Smooth muscle cell (in vitro differentiated cells): ENCODE results near the gene SLC24A4. TPM values are rescaled to one million over a fixed set of nuclear protein-coding genes. Genes with fewer than 3 reads are reported as not detected.
A peak's percentile ranks its signal among the peaks of the same experiment; 100 is the strongest.

Source experiments
- DNase-seq: peaks from one replicate; lab custom pipeline; 2025; ENCODE audit not compliant: unreplicated experiment; lab: John Stamatoyannopoulos, UW
- H2AFZ ChIP-seq: fragments of 200-600 bp; sonication (generic); 2 replicates; pipeline ENCODE4 v1.6.0; 2016; ENCODE audit warnings: antibody characterized with exemption, low read depth, mild to moderate bottlenecking
- H3F3A ChIP-seq: fragments of 200-600 bp; sonication (generic); 2 replicates; pipeline ENCODE4 v1.6.0; 2017; ENCODE audit warnings: antibody characterized with exemption, low read depth
- H3K27ac ChIP-seq: fragments of 200-600 bp; sonication (generic); 2 replicates; pipeline ENCODE4 v1.5.1; 2016; ENCODE audit warnings: low read depth, mild to moderate bottlenecking
- H3K27me3 ChIP-seq: fragments of 200-600 bp; sonication (generic); 2 replicates; pipeline ENCODE4 v1.6.1; 2016; ENCODE audit warnings: low read depth, mild to moderate bottlenecking
- H3K36me3 ChIP-seq: fragments of 200-600 bp; sonication (generic); 2 replicates; pipeline ENCODE4 v1.5.1; 2016; ENCODE audit warnings: low read depth
- H3K4me1 ChIP-seq: fragments of 200-600 bp; sonication (generic); 2 replicates; pipeline ENCODE4 v1.5.1; 2016; ENCODE audit warnings: low read depth
- H3K4me2 ChIP-seq: fragments of 200-600 bp; sonication (generic); 2 replicates; pipeline ENCODE4 v1.6.0; 2016; ENCODE audit warnings: mild to moderate bottlenecking
- H3K4me3 ChIP-seq: fragments of 200-600 bp; sonication (generic); 2 replicates; pipeline ENCODE4 v1.5.1; 2016; ENCODE audit warnings: mild to moderate bottlenecking
- H3K79me2 ChIP-seq: fragments of 200-600 bp; sonication (generic); 2 replicates; pipeline ENCODE4 v1.6.0; 2016; ENCODE audit warnings: low read depth, mild to moderate bottlenecking
- H3K9ac ChIP-seq: fragments of 200-600 bp; sonication (generic); 2 replicates; pipeline ENCODE4 v1.6.0; 2016; ENCODE audit warnings: low read depth
- H3K9me3 ChIP-seq: fragments of 200-600 bp; sonication (generic); replicated peaks from 2 replicates; pipeline ENCODE4 v1.5.1; 2016; ENCODE audit warnings: low read depth
- H4K20me1 ChIP-seq: fragments of 200-600 bp; sonication (generic); 2 replicates; pipeline ENCODE4 v1.6.0; 2016; ENCODE audit warnings: low read depth
- WGBS: methylation state at CpG from one replicate; pipeline ENCODE4 v1.1.7; 2016; ENCODE audit warnings: low lambda C conversion rate; 5-methylcytosine and 5-hydroxymethylcytosine counted together
- polyA plus RNA-seq: library from polyadenylated mRNA; unstranded; fragments of >200 nt; fragmentation: Nextera tagmentation; extraction: Ambion mirVana; gene quantifications from 2 replicates; pipeline ENCODE4 v1.2.1, GENCODE V29; 2016
- total RNA-seq: library from RNA; depleted of rRNA; stranded (reverse); fragments of >200 nt; gene quantifications from 2 replicates; pipeline ENCODE4 v1.2.3, GENCODE V29; 2014
- TF ChIP-seq, protein P1 (sequence below): fragments of 200-600 bp; sonication (generic); IDR thresholded peaks from 2 replicates; pipeline ENCODE4 v1.5.1; 2017; ENCODE audit warnings: borderline replicate concordance, mild to moderate bottlenecking, antibody characterized with exemption; ENCODE audit not compliant: insufficient read depth, poor library complexity, severe bottlenecking

The SLC24A4 gene
- total and polyA plus RNA-seq, 2 experiments from 2014 or later: 0.58 TPM; not detected in 1

DNA sequence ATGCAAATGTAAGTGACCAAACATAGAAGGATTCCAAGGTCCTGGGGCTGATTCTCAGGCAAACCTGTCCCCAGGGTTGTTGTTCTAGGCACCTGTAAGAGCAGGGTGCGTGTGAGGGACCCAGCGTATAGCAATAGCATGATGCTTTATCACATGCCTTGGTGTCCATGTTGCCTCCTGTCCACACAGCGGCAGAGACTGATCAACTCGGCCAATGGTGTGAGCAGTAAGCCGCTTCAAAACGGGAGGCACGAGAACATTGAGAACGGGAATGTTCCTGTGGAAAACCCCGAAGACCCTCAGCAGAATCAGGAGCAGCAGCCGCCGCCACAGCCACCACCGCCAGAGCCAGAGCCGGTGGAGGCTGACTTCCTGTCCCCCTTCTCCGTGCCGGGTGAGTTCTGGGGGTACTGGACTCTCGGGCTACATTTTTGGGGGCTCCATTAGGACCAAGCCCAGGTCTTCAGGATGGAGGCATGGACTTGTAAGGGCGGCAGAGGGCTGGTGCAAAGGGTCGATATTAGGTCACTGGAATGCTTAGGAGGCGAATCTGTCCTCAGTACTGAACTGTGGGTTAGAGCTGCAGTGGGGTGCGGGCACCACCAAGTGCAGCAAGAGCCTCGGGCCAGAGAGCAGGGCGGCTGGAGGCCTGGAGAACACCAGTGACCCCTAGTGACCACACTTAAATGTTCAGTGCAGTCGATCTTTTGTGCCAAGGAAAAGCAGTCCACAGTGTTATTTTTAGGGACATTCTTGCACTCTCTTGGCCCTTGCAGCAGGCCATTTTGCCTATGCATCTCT, 133.4 kb downstream of the SLC24A4 start:
- Histone ChIP-seq H3K9me3 (no peaks in the 10 kb centered on the region), H3K4me1 (no peaks in the 10 kb centered on the region), H3K9ac (no peak overlapping the region), H3K4me2 (no peak overlapping the region), H3K4me3 (no peak overlapping the region), H2AFZ (no peak overlapping the region), H3K27me3 (no peaks in the 10 kb centered on the region), H3K36me3 (no peaks in the 10 kb centered on the region), H3K79me2 (no peaks in the 10 kb centered on the region), H3K27ac (no peak overlapping the region), H4K20me1 (no peaks in the 10 kb centered on the region), H3F3A (no peaks in the 10 kb centered on the region)
- 72% methylated on average over 23 of the region's 23 CpGs for WGBS
- DNase-seq: no peak
- TF ChIP-seq, protein P1, sequence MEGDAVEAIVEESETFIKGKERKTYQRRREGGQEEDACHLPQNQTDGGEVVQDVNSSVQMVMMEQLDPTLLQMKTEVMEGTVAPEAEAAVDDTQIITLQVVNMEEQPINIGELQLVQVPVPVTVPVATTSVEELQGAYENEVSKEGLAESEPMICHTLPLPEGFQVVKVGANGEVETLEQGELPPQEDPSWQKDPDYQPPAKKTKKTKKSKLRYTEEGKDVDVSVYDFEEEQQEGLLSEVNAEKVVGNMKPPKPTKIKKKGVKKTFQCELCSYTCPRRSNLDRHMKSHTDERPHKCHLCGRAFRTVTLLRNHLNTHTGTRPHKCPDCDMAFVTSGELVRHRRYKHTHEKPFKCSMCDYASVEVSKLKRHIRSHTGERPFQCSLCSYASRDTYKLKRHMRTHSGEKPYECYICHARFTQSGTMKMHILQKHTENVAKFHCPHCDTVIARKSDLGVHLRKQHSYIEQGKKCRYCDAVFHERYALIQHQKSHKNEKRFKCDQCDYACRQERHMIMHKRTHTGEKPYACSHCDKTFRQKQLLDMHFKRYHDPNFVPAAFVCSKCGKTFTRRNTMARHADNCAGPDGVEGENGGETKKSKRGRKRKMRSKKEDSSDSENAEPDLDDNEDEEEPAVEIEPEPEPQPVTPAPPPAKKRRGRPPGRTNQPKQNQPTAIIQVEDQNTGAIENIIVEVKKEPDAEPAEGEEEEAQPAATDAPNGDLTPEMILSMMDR: peak; percentile 58

GRCh38 chr14:92457016-92457565, 134.1 kb downstream of the SLC24A4 start:
- no peaks in the 10 kb centered on the region for H3K79me2 ChIP-seq
- no peak overlapping the region for H3K4me3 ChIP-seq
- no peaks in the 10 kb centered on the region for H3K4me1 ChIP-seq
- no peaks in the 10 kb centered on the region for H3F3A ChIP-seq
- H4K20me1 ChIP-seq: no peaks in the 10 kb centered on the region
- no peak overlapping the region for H3K27ac ChIP-seq
- no peaks in the 10 kb centered on the region for H3K36me3 ChIP-seq
- TF ChIP-seq, protein P1: no peak
- H3K9me3 ChIP-seq: no peaks in the 10 kb centered on the region
- no peak overlapping the region for H2AFZ ChIP-seq
- H3K9ac ChIP-seq: no peak overlapping the region
- no peak overlapping the region for H3K4me2 ChIP-seq
- WGBS: 92% methylated on average over 5 of the region's 5 CpGs
- DNase-seq: no peak
- no peaks in the 10 kb centered on the region for H3K27me3 ChIP-seq

DNA sequence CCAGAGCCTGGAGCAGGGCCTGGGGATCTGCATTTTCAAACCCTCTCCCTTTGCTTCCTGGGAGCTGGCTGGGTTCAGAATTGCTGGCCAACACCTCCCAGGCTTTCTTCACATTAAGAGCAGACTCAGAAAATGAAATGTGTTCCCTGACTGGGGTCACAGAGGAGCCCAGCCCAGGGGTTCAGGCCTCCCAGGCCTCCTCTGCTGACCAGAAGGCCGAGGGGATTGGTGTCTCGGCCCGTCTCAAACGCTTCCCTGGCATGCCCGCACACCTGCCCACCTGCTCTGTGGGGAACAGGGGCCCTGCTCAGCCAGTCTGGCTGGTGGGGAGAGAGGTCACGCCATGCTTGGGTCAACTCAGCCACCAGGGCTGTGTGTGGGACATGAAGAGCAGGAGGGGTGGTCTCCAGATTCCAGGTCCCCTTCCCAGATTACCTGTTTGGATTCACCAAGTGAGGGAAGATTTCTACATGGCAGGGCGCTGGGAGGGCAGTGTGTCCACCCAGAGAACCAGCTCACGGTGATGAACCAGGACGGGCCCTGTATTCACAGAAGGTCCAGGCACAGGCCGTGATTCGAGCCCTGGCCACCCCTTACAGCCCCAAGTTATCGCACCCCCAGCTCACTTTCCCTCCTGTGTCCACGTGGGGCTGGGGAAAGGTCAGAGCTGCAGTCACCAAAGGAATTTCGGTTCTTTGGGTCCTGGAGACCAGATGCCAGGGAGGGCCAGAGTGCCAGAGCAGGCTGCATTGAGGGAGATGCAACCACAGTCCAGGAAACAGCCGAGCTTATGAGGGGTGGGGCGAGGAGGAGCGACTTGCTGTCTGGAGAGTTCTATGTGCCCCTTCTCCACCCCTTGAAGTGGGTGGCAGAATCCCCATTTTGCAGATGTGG, 135.4 kb downstream of the SLC24A4 start:
- WGBS: 92% methylated on average over 17 of the region's 17 CpGs
- Histone ChIP-seq H4K20me1 (no peaks in the 10 kb centered on the region), H3K79me2 (no peaks in the 10 kb centered on the region), H2AFZ (no peak overlapping the region), H3K27ac (no peak overlapping the region), H3F3A (no peaks in the 10 kb centered on the region), H3K4me3 (no peak overlapping the region), H3K9ac (no peak overlapping the region), H3K4me2 (no peak overlapping the region), H3K9me3 (no peaks in the 10 kb centered on the region), H3K4me1 (no peaks in the 10 kb centered on the region), H3K36me3 (no peaks in the 10 kb centered on the region), H3K27me3 (no peaks in the 10 kb centered on the region)
- TF ChIP-seq, protein P1: no peak
- no peak for DNase-seq
